ENCODE measurements around the gene BLOC1S1. TPM values are rescaled to one million over a fixed set of nuclear protein-coding genes. Genes with fewer than 3 reads are reported as not detected.
A peak's percentile ranks its signal among the peaks of the same experiment; 100 is the strongest.

BLOC1S1 gene
- total and polyA plus RNA-seq, 9 of the 15 experiments (the other 6 are each of a cell fraction or from before 2014, with no cell fraction given), result 75.2 to 161 (median 98.8) TPM

DNA sequence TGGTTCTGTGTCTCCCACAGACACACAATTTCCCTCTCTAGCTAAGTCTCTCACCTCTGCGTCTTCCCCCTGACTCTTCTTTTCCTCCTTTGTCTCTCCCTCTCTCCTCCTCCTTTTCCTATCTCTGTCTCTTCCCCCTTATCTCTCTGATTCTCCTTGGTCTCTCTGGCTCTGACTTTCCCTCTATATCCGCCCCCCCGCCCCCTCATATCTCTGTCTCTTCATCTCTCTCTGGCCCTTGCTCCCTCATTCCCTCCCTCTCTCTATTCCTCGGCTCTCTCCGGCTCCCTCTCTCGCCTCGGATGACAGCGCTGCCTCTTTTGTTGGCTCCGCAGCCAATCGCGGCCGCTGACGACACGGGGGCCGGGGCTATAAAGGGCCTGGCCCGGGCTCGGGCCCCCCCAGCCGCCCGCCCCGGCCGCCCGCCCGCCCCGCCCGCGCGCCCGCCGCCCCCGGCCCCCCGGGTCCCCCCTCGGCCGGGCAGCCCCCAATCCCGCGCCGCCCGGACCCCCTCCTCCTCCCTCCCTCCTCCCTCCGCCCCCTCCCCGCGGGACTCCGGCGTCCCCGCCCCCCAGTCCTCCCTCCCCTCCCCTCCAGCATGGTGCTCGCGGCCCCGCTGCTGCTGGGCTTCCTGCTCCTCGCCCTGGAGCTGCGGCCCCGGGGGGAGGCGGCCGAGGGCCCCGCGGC, 27.0 kb downstream of the BLOC1S1 start, which contains the start of gene GDF11 (continued):
- peak; percentile 75 for TF ChIP-seq POLR2B (IDR thresholded peaks at IDR 0.05; ENCODE audit: low read depth, partially characterized antibody)
- TF ChIP-seq CEBPG (CRISPR knock-in tag; IDR thresholded peaks at IDR 0.05), result no peak
- no peak for TF ChIP-seq CEBPG (tag; conservative IDR thresholded peaks at IDR 0.05 in 1 of 2, IDR thresholded peaks at IDR 0.05 in 1 of 2)
- TF ChIP-seq HDAC2 (IDR thresholded peaks at IDR 0.05), result peak; percentile 92
- peak; percentile 69; the same call in 1 of the 2 replicates for TF ChIP-seq NCOA1 (IDR thresholded peaks at IDR 0.05; ENCODE audit: low read depth)
- TF ChIP-seq ZEB2 (IDR thresholded peaks at IDR 0.05), result peak; percentile 76
- TF ChIP-seq IRF2 (CRISPR knock-in tag; IDR thresholded peaks at IDR 0.05), result no peak
- TF ChIP-seq, protein P1, sequence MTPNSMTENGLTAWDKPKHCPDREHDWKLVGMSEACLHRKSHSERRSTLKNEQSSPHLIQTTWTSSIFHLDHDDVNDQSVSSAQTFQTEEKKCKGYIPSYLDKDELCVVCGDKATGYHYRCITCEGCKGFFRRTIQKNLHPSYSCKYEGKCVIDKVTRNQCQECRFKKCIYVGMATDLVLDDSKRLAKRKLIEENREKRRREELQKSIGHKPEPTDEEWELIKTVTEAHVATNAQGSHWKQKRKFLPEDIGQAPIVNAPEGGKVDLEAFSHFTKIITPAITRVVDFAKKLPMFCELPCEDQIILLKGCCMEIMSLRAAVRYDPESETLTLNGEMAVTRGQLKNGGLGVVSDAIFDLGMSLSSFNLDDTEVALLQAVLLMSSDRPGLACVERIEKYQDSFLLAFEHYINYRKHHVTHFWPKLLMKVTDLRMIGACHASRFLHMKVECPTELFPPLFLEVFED (CRISPR knock-in tag; conservative IDR thresholded peaks at IDR 0.05), result peak; percentile 95
- TF ChIP-seq MCM5 (IDR thresholded peaks at IDR 0.05; ENCODE audit: low read depth), result 0 out of 2 replicates have a peak, but pooled peaks have one; percentile 43
- TF ChIP-seq ZC3H4 (CRISPR knock-in tag; IDR thresholded peaks at IDR 0.05; ENCODE audit: borderline replicate concordance), result no peak
- TF ChIP-seq POLR2G (IDR thresholded peaks at IDR 0.05; ENCODE audit: low read depth, low read length), result peak; percentile 63
- peak; percentile 95 for TF ChIP-seq ELF4 (CRISPR knock-in tag; IDR thresholded peaks at IDR 0.05)
- peak; percentile 46; the same call in 1 of the 2 replicates for TF ChIP-seq C11orf30 (IDR thresholded peaks at IDR 0.05; ENCODE audit: low read depth)
- TF ChIP-seq HLTF (IDR thresholded peaks at IDR 0.05), result peak; percentile 98
- TF ChIP-seq PHB2 (IDR thresholded peaks at IDR 0.05; ENCODE audit: low read depth), result peak; percentile 74
- no peak for TF ChIP-seq ZNF717 (CRISPR knock-in tag; IDR thresholded peaks at IDR 0.05)
- TF ChIP-seq ARNT (IDR thresholded peaks at IDR 0.05), result peak; percentile 85 to 87; a peak in 3 of 4 replicates
- TF ChIP-seq, protein P2, sequence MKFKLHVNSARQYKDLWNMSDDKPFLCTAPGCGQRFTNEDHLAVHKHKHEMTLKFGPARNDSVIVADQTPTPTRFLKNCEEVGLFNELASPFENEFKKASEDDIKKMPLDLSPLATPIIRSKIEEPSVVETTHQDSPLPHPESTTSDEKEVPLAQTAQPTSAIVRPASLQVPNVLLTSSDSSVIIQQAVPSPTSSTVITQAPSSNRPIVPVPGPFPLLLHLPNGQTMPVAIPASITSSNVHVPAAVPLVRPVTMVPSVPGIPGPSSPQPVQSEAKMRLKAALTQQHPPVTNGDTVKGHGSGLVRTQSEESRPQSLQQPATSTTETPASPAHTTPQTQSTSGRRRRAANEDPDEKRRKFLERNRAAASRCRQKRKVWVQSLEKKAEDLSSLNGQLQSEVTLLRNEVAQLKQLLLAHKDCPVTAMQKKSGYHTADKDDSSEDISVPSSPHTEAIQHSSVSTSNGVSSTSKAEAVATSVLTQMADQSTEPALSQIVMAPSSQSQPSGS (CRISPR knock-in tag; IDR thresholded peaks at IDR 0.05), result no peak
- peak; percentile 20 to 81 for TF ChIP-seq AFF1 (IDR thresholded peaks at IDR 0.05; ENCODE audit: low read depth in 1 of 2, partially characterized antibody in 2 of 2)
- TF ChIP-seq PRMT5 (CRISPR knock-in tag; IDR thresholded peaks at IDR 0.05), result no peak
- TF ChIP-seq HIVEP1 (CRISPR knock-in tag; IDR thresholded peaks at IDR 0.05), result no peak
- TF ChIP-seq TAF1 (IDR thresholded peaks at IDR 0.05; ENCODE audit: control insufficient read depth, extremely low read depth, insufficient read depth, low read length, severe bottlenecking), result peak; percentile 70
- TF ChIP-seq SRSF7 (optimal IDR thresholded peaks at IDR 0.05; ENCODE audit: low read depth, low read length), result no peak
- 0 out of 2 replicates have a peak, but pooled peaks have one; percentile 41 for TF ChIP-seq KHSRP (IDR thresholded peaks at IDR 0.05)
- peak; percentile 93 for TF ChIP-seq SMARCE1 (IDR thresholded peaks at IDR 0.05)
